GM12878 (cell line): ENCODE measurements around the gene TSHR. TPM values are rescaled to one million over a fixed set of nuclear protein-coding genes. Genes with fewer than 3 reads are reported as not detected.

Source experiments
- ATAC-seq: fragments of 200-7000 bp; cut with Tn5 transposase; 3 replicates; pipeline ENCODE4 v1.9.1; 2020; ENCODE audit warnings: mild to moderate bottlenecking, moderate library complexity
- BruUV-seq: library from RNA; stranded (reverse); fragments of 400-500 nt; replicated peaks from 2 replicates; lab custom pipeline; 2021; lab: Mats Ljungman, UMichigan
- CTCF ChIA-PET: fragments of 300-600 bp; sonication (Branson Sonifier 250); formaldehyde crosslinking; extraction: SDS; loops from one replicate; lab custom pipeline; 2021; ENCODE audit warnings: inconsistent platforms; lab: Yijun Ruan, JAX
- POLR2A ChIA-PET: fragments of 350-600 bp; formaldehyde crosslinking; extraction: SDS; loops from one replicate; lab custom pipeline; 2021; ENCODE audit warnings: inconsistent platforms; lab: Charles Lee
- RAD21 ChIA-PET: fragments of 300-600 bp; sonication (Branson Sonifier 250); formaldehyde crosslinking; loops from one replicate; lab custom pipeline; 2023; ENCODE audit warnings: antibody characterized with exemption; ENCODE audit not compliant: unreplicated experiment; lab: Charles Lee
- SMC1A ChIA-PET: fragments of 300-600 bp; sonication (Branson Sonifier 250); formaldehyde crosslinking; loops from one replicate; lab custom pipeline; 2023; ENCODE audit not compliant: unreplicated experiment, uncharacterized antibody; lab: Charles Lee
- DNase-seq: peaks from one replicate; pipeline ENCODE4 v3.0.0-alpha.2; 2011; ENCODE audit warnings: low read depth, low spot score
- FAIRE-seq: peaks from 3 replicates; lab custom pipeline; 2011; peaks lifted over from hg19 to GRCh38; lab: Jason Lieb, UNC
- H2AFZ ChIP-seq: 2 replicates; pipeline ENCODE4 v1.6.0; 2011; ENCODE audit warnings: low read depth, low read length, control low read depth; ENCODE audit not compliant: control insufficient read depth
- H3K27ac ChIP-seq: 2 replicates; pipeline ENCODE4 v1.5.1; 2011; ENCODE audit warnings: control low read depth; ENCODE audit not compliant: control insufficient read depth, insufficient read depth
- H3K27me3 ChIP-seq, 2 experiments: replicated peaks in 1 of 2; 2 replicates each; pipeline versions ENCODE4 v1.6.0 to v1.6.1; 2011; ENCODE audit warnings: low read length in 1 of 2; ENCODE audit not compliant: control insufficient read depth in 2 of 2, insufficient read depth in 2 of 2
- H3K36me3 ChIP-seq, 2 experiments: 2 replicates each; pipeline ENCODE4 v1.5.1; 2011; ENCODE audit warnings: low read length in 1 of 2; ENCODE audit not compliant: control insufficient read depth in 2 of 2, insufficient read depth in 2 of 2
- H3K4me1 ChIP-seq: 2 replicates; pipeline ENCODE4 v1.6.1; 2011; ENCODE audit warnings: mild to moderate bottlenecking, low read length, moderate library complexity, mixed read lengths; ENCODE audit not compliant: control insufficient read depth, insufficient read depth
- H3K4me2 ChIP-seq: 2 replicates; pipeline ENCODE4 v1.6.0; 2011; ENCODE audit warnings: control low read depth; ENCODE audit not compliant: control insufficient read depth, insufficient read depth
- H3K4me3 ChIP-seq: fragments of 200-600 bp; sonication (generic); 2 replicates; pipeline ENCODE4 v1.5.1; 2016
- H3K79me2 ChIP-seq: 2 replicates; pipeline ENCODE4 v1.6.0; 2011; ENCODE audit warnings: low read length; ENCODE audit not compliant: control insufficient read depth, insufficient read depth
- H3K9ac ChIP-seq: 2 replicates; pipeline ENCODE4 v1.8.0; 2011; ENCODE audit warnings: low read length, control low read depth, mixed read lengths; ENCODE audit not compliant: control insufficient read depth, insufficient read depth
- H3K9me3 ChIP-seq: replicated peaks from 3 replicates; pipeline ENCODE4 v1.5.1; 2011; ENCODE audit warnings: mild to moderate bottlenecking, low read length; ENCODE audit not compliant: control insufficient read depth, insufficient read depth
- H4K20me1 ChIP-seq: 2 replicates; pipeline ENCODE4 v1.6.0; 2011; ENCODE audit not compliant: control insufficient read depth, insufficient read depth
- ASH2L ChIP-seq: fragments of 300-600, 200-600 bp; sonication (generic); IDR thresholded peaks from 2 replicates; pipeline ENCODE4 v1.6.1; 2017; ENCODE audit warnings: low read depth, mild to moderate bottlenecking, borderline replicate concordance
- BRCA1 ChIP-seq: IDR thresholded peaks from 2 replicates; pipeline ENCODE4 v1.6.1; 2011; ENCODE audit warnings: low read depth, low read length, improper control_type of control experiment
- IRF4 ChIP-seq: IDR thresholded peaks from 2 replicates; pipeline ENCODE4 v1.6.1; 2011; ENCODE audit warnings: low read depth, low read length
- SMAD5 ChIP-seq: IDR thresholded peaks from 2 replicates; pipeline ENCODE4 v1.6.1; 2016; ENCODE audit warnings: antibody characterized with exemption, low read depth
- WGBS: methylation state at CpG from one replicate; pipeline ENCODE4 v1.1.6; 2016; ENCODE audit warnings: low lambda C conversion rate; ENCODE audit not compliant: insufficient replicate concordance, insufficient coverage; ENCODE audit errors: missing lambda C conversion rate; 5-methylcytosine and 5-hydroxymethylcytosine counted together
- in situ Hi-C: fragments of 300-500 bp; cut with MboI; formaldehyde crosslinking; loops from 9 replicates; pipeline ENCODE4 v1.14.3; 2018; ENCODE audit warnings: mixed read lengths
- intact Hi-C: fragments of 100-400 bp; cut with micrococcal nuclease; formaldehyde crosslinking; loops from one replicate; pipeline ENCODE4 v1.14.2; 2022; ENCODE audit not compliant: unreplicated experiment
- polyA plus RNA-seq, 11 experiments: library from polyadenylated mRNA; depleted of rRNA in 4 of 11; unstranded in 6 of 11; stranded (reverse) in 5 of 11; fragments of >200 nt; fragmentation: Nextera tagmentation in 4 of 11; fragmentation: Illumina TruSeq in 1 of 11; extraction: Ambion mirVana in 4 of 11; extraction: Trizol in 1 of 11; gene quantifications; 1 replicate in 1 of 11; 2 replicates in 10 of 11; pipeline versions ENCODE4 v1.2.1 to v1.2.3, GENCODE V29; 2011 to 2016; ENCODE audit warnings: inconsistent platforms in 2 of 11, missing spikeins in 2 of 11, low read depth in 1 of 11
- total RNA-seq, 4 experiments: library from RNA; depleted of rRNA in 3 of 4; stranded (reverse); fragments of >200 nt in 3 of 4; fragmentation: Illumina TruSeq in 1 of 4; extraction: Trizol in 1 of 4; gene quantifications; 2 replicates each; pipeline versions ENCODE4 v1.2.1 to v1.2.3, GENCODE V29; 2013 to 2021
- TF ChIP-seq, protein P1 (sequence below): fragments of 450-650 bp; IDR thresholded peaks from 2 replicates; pipeline ENCODE4 v1.6.1; 2016; ENCODE audit warnings: mild to moderate bottlenecking
- TF ChIP-seq, protein P2 (sequence below): fragments of 150-350 bp; IDR thresholded peaks from 2 replicates; pipeline ENCODE4 v1.6.1; 2016; ENCODE audit warnings: low read depth, low read length
- TF ChIP-seq, protein P3 (sequence below): fragments of 450-650 bp; IDR thresholded peaks from 2 replicates; pipeline ENCODE4 v1.6.1; 2017; ENCODE audit warnings: borderline replicate concordance

TSHR gene
- total and polyA plus RNA-seq, 10 of the 15 experiments (the other 5 are each of a cell fraction or from before 2014, with no cell fraction given): 0.06 to 0.31 TPM; not detected in 8

DNA sequence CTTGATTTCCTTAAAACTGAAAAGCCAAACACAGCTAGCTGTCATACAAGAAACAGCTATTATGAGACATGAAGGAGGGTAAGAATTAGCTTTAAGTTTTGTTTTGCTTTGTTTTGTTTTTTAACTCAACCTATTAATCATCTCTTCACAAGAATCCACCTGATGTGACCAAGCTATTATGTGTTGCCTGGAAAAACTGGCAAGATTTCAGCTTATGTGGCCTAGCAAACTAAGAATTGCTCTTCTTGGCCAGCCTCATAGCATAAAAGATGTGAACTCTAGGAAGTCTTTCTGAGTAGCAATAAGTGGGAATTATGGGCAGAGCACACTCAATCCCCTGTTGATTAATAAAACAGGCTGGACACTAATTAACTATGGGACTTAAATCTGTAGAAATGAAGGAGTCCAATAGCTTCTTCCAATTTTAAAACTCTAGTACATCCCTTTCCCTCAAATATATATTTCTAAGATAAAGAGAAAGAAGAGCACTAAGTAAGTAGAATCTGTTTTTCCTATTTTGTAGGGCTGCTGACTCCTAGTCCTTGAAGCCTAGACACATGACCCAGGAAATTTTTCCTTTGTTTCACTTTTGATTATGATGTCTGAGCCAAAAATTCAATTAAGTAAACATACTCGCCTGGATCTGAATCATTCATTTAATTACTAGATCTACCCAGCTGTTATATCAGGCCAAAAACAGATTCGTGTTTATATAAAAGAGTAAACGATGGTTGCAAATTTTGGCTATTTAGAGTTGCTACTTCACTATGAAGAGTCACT, 189.6 kb downstream of the TSHR start:
- no peaks in the 10 kb centered on the region for H4K20me1 ChIP-seq
- BruUV-seq: no TSS peak
- SMC1A ChIA-PET: interaction anchor here (0.7 to 2.5 kb wide), 5 partner anchors 11 to 157 kb away, joined by 3 to 8 read pairs (median 4); no protein-coding TSS in a partner anchor
- H3K27ac ChIP-seq: no peak overlapping the region
- no peaks in the 10 kb centered on the region for H3K79me2 ChIP-seq
- H3K9me3 ChIP-seq: no peaks in the 10 kb centered on the region
- ATAC-seq: no peak
- TF ChIP-seq ASH2L (no peak), BRCA1 (no peak), SMAD5 (no peak), IRF4 (no peak)
- TF ChIP-seq, protein P1, sequence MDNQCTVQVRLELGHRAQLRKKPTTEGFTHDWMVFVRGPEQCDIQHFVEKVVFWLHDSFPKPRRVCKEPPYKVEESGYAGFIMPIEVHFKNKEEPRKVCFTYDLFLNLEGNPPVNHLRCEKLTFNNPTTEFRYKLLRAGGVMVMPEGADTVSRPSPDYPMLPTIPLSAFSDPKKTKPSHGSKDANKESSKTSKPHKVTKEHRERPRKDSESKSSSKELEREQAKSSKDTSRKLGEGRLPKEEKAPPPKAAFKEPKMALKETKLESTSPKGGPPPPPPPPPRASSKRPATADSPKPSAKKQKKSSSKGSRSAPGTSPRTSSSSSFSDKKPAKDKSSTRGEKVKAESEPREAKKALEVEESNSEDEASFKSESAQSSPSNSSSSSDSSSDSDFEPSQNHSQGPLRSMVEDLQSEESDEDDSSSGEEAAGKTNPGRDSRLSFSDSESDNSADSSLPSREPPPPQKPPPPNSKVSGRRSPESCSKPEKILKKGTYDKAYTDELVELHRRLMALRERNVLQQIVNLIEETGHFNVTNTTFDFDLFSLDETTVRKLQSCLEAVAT: no peak
- TF ChIP-seq, protein P2, sequence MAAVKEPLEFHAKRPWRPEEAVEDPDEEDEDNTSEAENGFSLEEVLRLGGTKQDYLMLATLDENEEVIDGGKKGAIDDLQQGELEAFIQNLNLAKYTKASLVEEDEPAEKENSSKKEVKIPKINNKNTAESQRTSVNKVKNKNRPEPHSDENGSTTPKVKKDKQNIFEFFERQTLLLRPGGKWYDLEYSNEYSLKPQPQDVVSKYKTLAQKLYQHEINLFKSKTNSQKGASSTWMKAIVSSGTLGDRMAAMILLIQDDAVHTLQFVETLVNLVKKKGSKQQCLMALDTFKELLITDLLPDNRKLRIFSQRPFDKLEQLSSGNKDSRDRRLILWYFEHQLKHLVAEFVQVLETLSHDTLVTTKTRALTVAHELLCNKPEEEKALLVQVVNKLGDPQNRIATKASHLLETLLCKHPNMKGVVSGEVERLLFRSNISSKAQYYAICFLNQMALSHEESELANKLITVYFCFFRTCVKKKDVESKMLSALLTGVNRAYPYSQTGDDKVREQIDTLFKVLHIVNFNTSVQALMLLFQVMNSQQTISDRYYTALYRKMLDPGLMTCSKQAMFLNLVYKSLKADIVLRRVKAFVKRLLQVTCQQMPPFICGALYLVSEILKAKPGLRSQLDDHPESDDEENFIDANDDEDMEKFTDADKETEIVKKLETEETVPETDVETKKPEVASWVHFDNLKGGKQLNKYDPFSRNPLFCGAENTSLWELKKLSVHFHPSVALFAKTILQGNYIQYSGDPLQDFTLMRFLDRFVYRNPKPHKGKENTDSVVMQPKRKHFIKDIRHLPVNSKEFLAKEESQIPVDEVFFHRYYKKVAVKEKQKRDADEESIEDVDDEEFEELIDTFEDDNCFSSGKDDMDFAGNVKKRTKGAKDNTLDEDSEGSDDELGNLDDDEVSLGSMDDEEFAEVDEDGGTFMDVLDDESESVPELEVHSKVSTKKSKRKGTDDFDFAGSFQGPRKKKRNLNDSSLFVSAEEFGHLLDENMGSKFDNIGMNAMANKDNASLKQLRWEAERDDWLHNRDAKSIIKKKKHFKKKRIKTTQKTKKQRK: no peak
- TF ChIP-seq, protein P3, sequence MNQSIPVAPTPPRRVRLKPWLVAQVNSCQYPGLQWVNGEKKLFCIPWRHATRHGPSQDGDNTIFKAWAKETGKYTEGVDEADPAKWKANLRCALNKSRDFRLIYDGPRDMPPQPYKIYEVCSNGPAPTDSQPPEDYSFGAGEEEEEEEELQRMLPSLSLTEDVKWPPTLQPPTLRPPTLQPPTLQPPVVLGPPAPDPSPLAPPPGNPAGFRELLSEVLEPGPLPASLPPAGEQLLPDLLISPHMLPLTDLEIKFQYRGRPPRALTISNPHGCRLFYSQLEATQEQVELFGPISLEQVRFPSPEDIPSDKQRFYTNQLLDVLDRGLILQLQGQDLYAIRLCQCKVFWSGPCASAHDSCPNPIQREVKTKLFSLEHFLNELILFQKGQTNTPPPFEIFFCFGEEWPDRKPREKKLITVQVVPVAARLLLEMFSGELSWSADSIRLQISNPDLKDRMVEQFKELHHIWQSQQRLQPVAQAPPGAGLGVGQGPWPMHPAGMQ: no peak
- no peak for FAIRE-seq
- H3K4me1 ChIP-seq: peaks cover 9% of the 10 kb centered on the region
- WGBS: 93% methylated on average over 3 of the region's 3 CpGs
- no peak overlapping the region for H3K4me2 ChIP-seq
- DNase-seq: no peak
- CTCF ChIA-PET: interaction anchor here (0.7 to 1.9 kb wide), 2 partner anchors 25 to 26 kb away, joined by 3 to 4 read pairs; no protein-coding TSS in a partner anchor
- no peak overlapping the region for H3K9ac ChIP-seq
- H3K36me3 ChIP-seq: no peaks in the 10 kb centered on the region
- RAD21 ChIA-PET: no interaction called here
- no peaks in the 10 kb centered on the region for H3K27me3 ChIP-seq
- in situ Hi-C loops (no loop called here), intact Hi-C loops (no loop called here)
- POLR2A ChIA-PET: no interaction called here
- H2AFZ ChIP-seq: no peak overlapping the region
- H3K4me3 ChIP-seq: no peak overlapping the region
